Retina (tissue), 1 donor: Measurements from ENCODE around the gene RAB33A.
"Not testable (repeated sequence)": the region's sequence is repeated elsewhere in the genome, so short reads cannot be mapped to it uniquely, and the experiment has no call there.

Experiments
- DNase-seq: peaks from one replicate; pipeline ENCODE4 v3.0.0-alpha.2; 2016

RAB33A gene

DNA sequence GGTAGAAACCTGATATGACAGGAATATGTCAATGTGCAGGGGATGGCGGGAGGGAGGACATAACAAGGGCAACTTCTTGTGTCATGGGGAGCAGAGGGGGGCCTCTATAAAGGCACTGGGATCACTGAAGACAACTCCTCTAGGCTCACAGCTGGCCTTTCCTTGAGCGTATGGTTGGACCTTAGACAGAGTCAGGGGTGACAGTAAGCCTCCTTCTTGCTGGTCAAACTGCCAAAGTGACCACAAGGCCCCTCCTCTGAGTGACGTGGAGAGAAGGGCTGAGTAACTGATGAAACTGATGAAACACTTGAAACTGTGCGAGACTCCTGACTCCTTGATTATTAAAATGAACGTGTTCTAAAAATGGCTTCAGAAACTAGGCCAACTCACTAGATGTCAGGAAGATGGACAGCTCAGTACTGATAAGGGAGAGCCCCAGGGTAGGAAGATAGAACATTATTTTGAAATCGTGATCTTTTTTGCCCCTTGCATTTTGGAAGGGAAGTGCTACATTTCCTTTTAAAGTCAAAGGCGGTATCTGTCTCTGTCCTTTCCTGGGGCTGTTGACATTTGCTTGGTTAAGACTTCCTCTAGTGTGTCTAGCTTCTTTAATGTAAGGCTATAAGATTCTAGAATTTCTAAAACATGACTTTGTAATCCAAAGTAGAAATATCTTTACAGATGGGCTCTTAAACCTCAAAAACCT, 1.6 kb downstream of the RAB33A start:
- DNase-seq, result peak; percentile 5

DNA sequence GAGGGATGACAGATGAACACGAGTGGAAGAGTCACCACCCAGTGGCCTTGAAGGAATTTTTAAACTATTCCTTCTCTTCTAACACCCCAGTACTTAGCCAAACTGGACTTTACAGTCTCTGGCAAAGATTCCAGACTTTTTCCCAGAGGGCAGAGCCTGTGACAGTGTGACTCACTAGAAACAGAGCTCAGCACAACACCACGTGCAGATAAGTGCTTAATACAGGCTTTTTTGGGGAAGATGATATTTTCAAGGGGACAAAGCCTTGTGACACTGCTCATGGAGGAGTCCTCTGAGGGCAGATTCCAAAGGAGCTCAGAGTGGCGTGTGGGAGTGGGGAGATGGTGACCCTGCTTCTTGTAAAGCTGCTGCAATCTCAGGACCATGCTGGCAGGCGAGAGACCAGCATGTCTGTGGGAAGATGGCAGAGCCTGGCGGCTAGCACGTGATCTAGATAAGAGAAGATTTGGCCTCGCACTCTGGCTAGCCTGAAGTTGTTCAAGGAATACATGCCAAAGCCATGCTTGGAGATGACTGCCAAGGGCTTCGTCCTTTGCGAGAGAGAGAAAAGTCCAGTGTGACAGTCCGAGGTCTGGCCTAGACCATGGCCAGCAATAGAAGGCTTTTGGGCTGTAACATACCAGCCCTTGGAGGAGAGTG, 2.4 kb downstream of the RAB33A start:
- DNase-seq, result no peak

DNA sequence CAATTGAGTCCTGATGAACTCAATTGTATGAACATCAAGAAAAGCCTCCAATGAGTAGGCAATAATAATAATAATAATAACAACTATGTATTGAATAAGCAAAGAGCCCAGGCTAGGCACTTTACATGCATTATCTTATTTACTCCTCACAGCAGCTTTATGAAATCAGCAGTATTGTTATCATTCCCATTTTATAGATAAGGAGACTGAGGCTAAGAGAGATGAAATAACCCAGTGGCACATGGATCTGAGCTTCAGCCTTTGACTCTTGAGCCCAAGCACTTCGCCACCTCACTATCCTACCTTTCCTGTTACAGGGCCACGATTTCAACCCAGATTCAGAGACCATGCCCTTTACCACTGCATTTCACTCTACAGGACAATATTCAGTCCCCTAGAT, 3.2 kb downstream of the RAB33A start:
- DNase-seq, result no peak

GRCh38 chrX:130176354-130176776, 4.6 kb downstream of the RAB33A start:
- DNase-seq, result no peak

DNA sequence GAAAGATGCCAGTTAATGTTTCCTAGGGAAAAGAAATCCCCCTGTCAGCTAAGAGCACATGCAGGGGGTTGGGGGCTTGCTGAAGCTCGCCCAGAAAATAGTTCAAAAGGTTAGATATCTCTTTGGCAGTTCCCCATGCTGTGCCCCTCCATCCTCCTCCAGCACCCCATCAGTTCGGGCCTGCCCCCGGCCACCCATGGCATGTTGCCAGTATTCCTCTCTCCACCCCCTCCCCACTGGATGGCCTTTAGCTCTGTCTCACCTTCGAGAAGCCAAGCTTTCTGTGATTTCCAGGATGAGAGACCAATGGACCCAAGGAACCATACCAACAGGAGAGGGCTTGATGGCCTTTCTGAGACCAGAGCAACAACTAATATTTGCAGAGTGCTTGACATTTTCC, 5.2 kb downstream of the RAB33A start:
- no peak for DNase-seq

GRCh38 chrX:130179170-130179569, 7.4 kb downstream of the RAB33A start:
- DNase-seq, result no peak

DNA sequence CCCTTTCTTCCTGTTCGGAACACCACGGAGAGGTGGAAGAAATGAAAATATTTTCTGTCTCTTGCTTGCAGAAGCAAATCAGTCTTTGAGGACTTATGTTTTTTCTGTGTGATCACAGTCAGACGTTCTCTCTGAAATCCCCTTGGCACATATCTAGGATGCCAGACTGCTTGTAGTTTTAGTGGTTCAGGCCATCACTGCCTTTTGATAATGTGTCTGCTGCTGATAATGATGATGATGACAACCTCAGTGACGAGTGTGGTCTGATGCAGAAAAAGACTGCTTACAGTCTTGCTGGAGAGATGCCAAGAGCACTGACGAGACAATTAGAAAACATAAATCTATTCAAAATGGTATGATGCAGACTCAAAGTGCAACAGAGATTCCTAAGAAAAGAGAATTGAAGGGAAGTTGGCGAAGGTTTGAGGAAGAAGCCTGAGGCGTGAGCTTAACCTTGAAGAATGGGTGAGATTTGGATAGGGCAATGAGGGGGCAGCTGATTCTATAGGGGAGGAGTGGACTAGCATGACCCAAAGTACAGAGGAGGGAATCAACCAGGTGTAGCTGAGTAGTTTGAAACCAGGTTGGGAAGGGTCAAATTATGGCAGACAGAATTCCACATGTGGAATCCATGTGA, 7.9 kb downstream of the RAB33A start:
- DNase-seq, result no peak

- no peak for DNase-seq
These were observed 12.4 kb downstream of the RAB33A start for GRCh38 chrX:130184168-130184567.

- no peak for DNase-seq
These were observed 13.1 kb downstream of the RAB33A start for GRCh38 chrX:130184857-130185256.

DNA sequence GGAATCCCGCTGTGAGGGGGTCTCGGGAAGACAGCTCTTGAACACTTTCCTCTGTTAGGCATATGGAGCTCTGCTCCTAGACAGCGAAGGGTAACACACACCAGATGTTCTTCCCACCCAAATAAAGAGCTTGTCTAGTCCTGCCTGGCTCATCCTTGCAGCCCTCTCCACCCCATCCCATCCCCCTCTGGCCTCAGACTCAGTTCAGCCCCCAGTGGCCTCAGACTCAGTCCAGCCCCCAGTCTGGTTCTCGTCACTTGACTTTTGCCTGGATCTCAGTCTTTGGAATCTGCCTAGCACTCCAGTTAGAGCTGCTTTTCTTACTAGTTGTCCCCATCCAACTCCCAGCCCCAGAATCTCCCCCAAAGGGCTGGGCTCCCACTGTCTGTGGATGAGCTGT, 14.9 kb downstream of the RAB33A start:
- DNase-seq, result no peak

DNA sequence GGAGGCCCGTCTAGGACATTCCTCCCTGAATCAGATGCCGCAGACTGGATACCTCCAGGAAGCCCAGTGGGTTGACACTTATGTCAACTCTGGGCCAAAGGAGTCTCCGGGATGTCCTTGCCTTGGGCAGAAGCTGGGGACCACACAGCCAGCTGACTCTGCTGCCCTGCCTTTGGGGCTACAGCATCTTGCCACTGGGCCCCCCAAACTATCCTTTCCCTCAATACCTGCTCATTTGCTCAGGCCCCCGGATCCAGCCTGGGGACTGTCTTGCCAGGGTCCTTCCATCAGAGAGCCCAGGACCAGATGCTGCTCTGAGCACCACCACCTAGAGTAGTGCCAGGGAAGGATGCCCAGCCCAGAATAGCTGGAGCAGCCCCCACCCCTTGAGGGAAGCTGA, 19.0 kb downstream of the RAB33A start:
- DNase-seq, result no peak

DNA sequence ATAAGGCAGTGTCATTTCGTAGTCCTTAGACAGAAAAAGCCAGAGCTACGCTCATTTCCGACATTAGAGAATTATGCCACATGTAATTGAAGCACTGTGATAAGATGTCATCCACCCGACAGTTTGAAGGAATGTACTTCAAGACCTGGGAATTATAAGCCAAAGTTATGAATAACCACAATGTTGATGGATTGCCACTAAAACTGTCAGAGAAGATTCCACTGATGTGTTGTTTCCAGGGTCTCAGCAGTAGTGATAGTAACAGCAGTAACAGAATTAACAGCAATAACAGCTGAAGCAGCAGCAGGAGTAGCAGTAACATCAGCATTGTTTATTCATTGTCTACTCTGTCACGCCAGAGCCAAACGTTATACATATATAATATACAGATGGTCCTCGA, 24.7 kb downstream of the RAB33A start:
- no peak for DNase-seq

- DNase-seq, result no peak
These were observed 25.7 kb downstream of the RAB33A start for GRCh38 chrX:130197464-130197863.

GRCh38 chrX:130204647-130205046, 32.9 kb downstream of the RAB33A start:
- DNase-seq, result no peak

GRCh38 chrX:130211415-130212186, 39.8 kb downstream of the RAB33A start:
- no peak for DNase-seq

- DNase-seq, result no peak
These were observed 40.6 kb downstream of the RAB33A start for GRCh38 chrX:130212371-130212770.

GRCh38 chrX:130213376-130213775, 41.6 kb downstream of the RAB33A start:
- DNase-seq, result no peak

GRCh38 chrX:130216320-130216719, 44.6 kb downstream of the RAB33A start:
- no peak for DNase-seq

DNA sequence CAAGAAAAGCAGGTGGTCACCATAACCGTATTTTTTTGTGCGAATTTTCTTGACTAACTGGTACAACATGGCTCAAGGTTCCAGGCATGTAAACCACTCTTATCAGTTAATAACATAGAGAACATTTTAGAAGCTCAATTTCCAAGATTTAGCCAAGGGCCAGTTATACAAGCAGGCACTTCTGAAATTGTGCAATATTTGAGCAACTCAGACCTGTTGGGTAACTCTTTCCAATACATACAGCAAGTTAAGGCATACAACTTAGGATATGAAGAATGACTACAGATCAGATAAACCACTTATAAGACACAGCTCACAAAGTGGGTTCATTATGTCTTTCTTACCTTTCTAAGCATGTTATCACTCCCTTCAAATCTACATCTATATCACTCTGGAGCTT, 53.0 kb downstream of the RAB33A start:
- no peak for DNase-seq

DNA sequence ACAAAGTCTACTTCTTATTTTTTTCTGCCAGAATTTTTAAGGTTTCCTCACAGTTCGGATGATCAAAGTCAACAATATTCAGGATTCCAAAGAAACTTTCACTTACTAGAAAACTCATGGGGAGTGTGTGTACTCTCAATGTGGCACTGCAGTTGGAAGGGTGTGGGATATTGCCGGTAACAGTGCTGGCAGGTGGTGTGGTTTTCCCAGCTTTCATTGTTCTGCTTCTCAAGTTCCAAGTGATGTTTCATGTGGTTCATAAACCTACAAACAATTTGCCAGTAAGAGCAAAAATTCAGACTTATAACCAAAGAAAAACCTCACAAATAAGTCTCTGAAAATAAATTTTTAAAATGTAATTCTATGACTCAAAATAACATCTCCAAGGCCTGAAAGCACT, 57.1 kb downstream of the RAB33A start:
- no peak for DNase-seq

GRCh38 chrX:130231184-130231583, 59.4 kb downstream of the RAB33A start:
- DNase-seq, result not testable (repeated sequence)
